GM23338 (cell line): ENCODE data around the gene STX8. TPM values are rescaled to one million over a fixed set of nuclear protein-coding genes. Genes with fewer than 3 reads are reported as not detected.
A peak's percentile ranks its signal among the peaks of the same experiment; 100 is the strongest.

ENCODE experiments used
- ATAC-seq: fragments of 200-7000 bp; cut with Tn5 transposase; 3 replicates; pipeline ENCODE4 v1.9.1; 2020
- DNase-seq: peaks from one replicate; pipeline ENCODE4 v3.0.0-alpha.2; 2015; ENCODE audit warnings: low spot score
- H2AFZ ChIP-seq: fragments of 200-600 bp; sonication (generic); 2 replicates; pipeline ENCODE4 v1.8.0; 2016; ENCODE audit warnings: antibody characterized with exemption, mild to moderate bottlenecking, moderate library complexity
- H3F3A ChIP-seq: fragments of 200-600 bp; sonication (generic); replicated peaks from 2 replicates; pipeline ENCODE4 v1.8.0; 2017; ENCODE audit warnings: antibody characterized with exemption, mixed run types, low read depth
- H3K27ac ChIP-seq: fragments of 200-600 bp; sonication (generic); 2 replicates; pipeline ENCODE4 v1.6.1; 2016; ENCODE audit warnings: low read depth
- H3K27me3 ChIP-seq: fragments of 200-600 bp; sonication (generic); 2 replicates; pipeline ENCODE4 v1.8.0; 2016; ENCODE audit warnings: mild to moderate bottlenecking, mixed run types, moderate library complexity; ENCODE audit not compliant: insufficient read depth
- H3K36me3 ChIP-seq: fragments of 200-600 bp; sonication (generic); 2 replicates; pipeline ENCODE4 v1.8.0; 2016; ENCODE audit warnings: mild to moderate bottlenecking; ENCODE audit not compliant: insufficient read depth
- H3K4me1 ChIP-seq: fragments of 200-600 bp; sonication (generic); 2 replicates; pipeline ENCODE4 v1.8.0; 2016; ENCODE audit warnings: mild to moderate bottlenecking, moderate library complexity; ENCODE audit not compliant: insufficient read depth
- H3K4me2 ChIP-seq: fragments of 200-600 bp; sonication (generic); 2 replicates; pipeline ENCODE4 v1.7.1; 2017; ENCODE audit warnings: mixed run types
- H3K4me3 ChIP-seq: fragments of 200-600 bp; sonication (generic); 2 replicates; pipeline ENCODE4 v1.6.1; 2016; ENCODE audit warnings: mixed run types
- H3K79me2 ChIP-seq: fragments of 200-600 bp; sonication (generic); replicated peaks from 2 replicates; pipeline ENCODE4 v1.8.0; 2017; ENCODE audit warnings: mild to moderate bottlenecking; ENCODE audit not compliant: insufficient read depth
- H3K9me2 ChIP-seq: fragments of 200-600 bp; sonication (generic); 2 replicates; pipeline ENCODE4 v1.8.0; 2017; ENCODE audit not compliant: insufficient read depth
- H4K20me1 ChIP-seq: fragments of 200-600 bp; sonication (generic); replicated peaks from 2 replicates; pipeline ENCODE4 v1.8.0; 2017; ENCODE audit warnings: mild to moderate bottlenecking; ENCODE audit not compliant: insufficient read depth
- H3K27ac Mint-ChIP-seq: 2 replicates; pipeline ENCODE4 v1.8.0; 2020; ENCODE audit warnings: inconsistent platforms, mild to moderate bottlenecking, moderate library complexity, mixed read lengths
- H3K27me3 Mint-ChIP-seq: 3 replicates; pipeline ENCODE4 v1.8.0; 2022; ENCODE audit warnings: low read depth, mild to moderate bottlenecking, moderate library complexity, mixed read lengths, inconsistent platforms; ENCODE audit not compliant: insufficient read depth, poor library complexity
- H3K36me3 Mint-ChIP-seq: 3 replicates; pipeline ENCODE4 v1.8.0; 2021; ENCODE audit warnings: low read depth, mild to moderate bottlenecking, inconsistent platforms, moderate library complexity, mixed read lengths
- H3K4me1 Mint-ChIP-seq: 3 replicates; pipeline ENCODE4 v1.8.0; 2020; ENCODE audit warnings: mild to moderate bottlenecking, inconsistent platforms, mixed read lengths
- H3K4me3 Mint-ChIP-seq: 3 replicates; pipeline ENCODE4 v1.8.0; 2021; ENCODE audit warnings: moderate library complexity, mild to moderate bottlenecking, inconsistent platforms, mixed read lengths
- H3K9me3 Mint-ChIP-seq: 3 replicates; pipeline ENCODE4 v1.8.0; 2020; ENCODE audit warnings: moderate library complexity, mild to moderate bottlenecking, inconsistent platforms, mixed read lengths
- EZH2 ChIP-seq: fragments of 200-600 bp; sonication (generic); IDR thresholded peaks from one replicate; pipeline ENCODE4 v1.8.0; 2017; ENCODE audit warnings: antibody characterized with exemption, mild to moderate bottlenecking, low read depth; ENCODE audit not compliant: unreplicated experiment
- JUNB ChIP-seq: IDR thresholded peaks from one replicate; pipeline ENCODE4 v1.6.1; 2016; ENCODE audit warnings: antibody characterized with exemption; ENCODE audit not compliant: unreplicated experiment
- NANOG ChIP-seq: IDR thresholded peaks from 2 replicates; pipeline ENCODE4 v1.6.1; 2016; ENCODE audit warnings: antibody characterized with exemption, borderline replicate concordance
- POLR2AphosphoS5 ChIP-seq: IDR thresholded peaks from 2 replicates; pipeline ENCODE4 v1.6.1; 2016; ENCODE audit warnings: antibody characterized with exemption, low read depth
- ZNF331 ChIP-seq: fragments of 250-450 bp; sonication (Bioruptor Pico); IDR thresholded peaks from 2 replicates; pipeline ENCODE4 v1.5.0; 2020; ENCODE audit warnings: low read depth, mild to moderate bottlenecking, moderate library complexity
- polyA plus RNA-seq: library from polyadenylated mRNA; unstranded; fragments of >200 nt; fragmentation: Nextera tagmentation; extraction: Ambion mirVana; gene quantifications from 2 replicates; pipeline ENCODE4 v1.2.1, GENCODE V29; 2016
- total RNA-seq: library from RNA; depleted of rRNA; stranded (reverse); fragments of >200 nt; shearing (Covaris generic); gene quantifications from 2 replicates; pipeline ENCODE4 v1.2.3, GENCODE V29; 2014
- TF ChIP-seq, protein P1 (sequence below): IDR thresholded peaks from one replicate; pipeline ENCODE4 v1.6.1; 2018; ENCODE audit warnings: antibody characterized with exemption; ENCODE audit not compliant: unreplicated experiment
- TF ChIP-seq, protein P2 (sequence below): fragments of 250-450 bp; sonication (Bioruptor Pico); IDR thresholded peaks from 2 replicates; pipeline ENCODE4 v1.5.0; 2020; ENCODE audit warnings: mild to moderate bottlenecking, moderate library complexity

The STX8 gene
- total and polyA plus RNA-seq, 2 experiments from 2014 or later = 59.4 to 82.3 TPM

DNA sequence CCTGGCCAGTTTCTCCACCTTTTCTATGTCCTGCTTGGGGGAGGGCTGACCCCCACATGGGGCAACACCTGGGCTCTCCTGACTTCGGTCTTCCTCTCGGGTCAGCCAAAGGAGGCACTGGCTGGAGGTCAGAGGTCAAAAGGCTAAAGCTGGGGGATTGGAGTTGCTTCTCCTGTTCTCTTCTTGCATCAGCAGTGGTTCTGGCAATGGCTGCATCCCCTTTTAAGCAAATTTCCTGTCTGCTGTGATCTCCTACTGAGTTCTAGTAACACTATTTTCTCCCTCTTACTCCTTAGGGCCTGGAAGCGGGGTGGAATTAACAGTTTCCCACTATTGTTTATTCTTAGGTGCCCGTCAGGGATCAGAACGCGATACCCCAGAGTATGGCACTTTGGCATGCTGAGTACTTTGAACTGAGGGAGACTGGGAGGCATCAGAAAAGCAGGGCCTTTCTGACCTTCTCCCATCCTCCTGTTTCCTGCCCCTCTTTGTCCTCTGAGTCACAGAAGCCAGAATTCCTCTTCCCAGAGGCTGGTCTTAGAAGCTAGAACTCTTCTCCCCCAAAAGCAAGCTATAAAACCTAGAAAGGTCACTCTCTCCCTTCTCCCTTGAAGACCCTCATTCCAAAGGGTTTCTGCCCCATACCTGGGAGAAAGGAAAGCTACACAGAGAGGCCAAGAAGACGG lies 268.2 kb downstream of the STX8 start:
- Histone ChIP-seq H2AFZ (no peak overlapping the region), H3K9me2 (no peaks in the 10 kb centered on the region), H3K4me2 (0 out of 2 replicates have a peak overlapping the region, but pooled peaks have one; percentile 27), H3K4me1 (peaks cover 30% of the 10 kb centered on the region), H3K27me3 (no peaks in the 10 kb centered on the region), H3K36me3 (no peaks in the 10 kb centered on the region), H3K4me3 (no peak overlapping the region), H4K20me1 (no peaks in the 10 kb centered on the region), H3K27ac (peak overlapping the region; percentile 47; the same call in 1 of the 2 replicates), H3K79me2 (no peaks in the 10 kb centered on the region), H3F3A (no peaks in the 10 kb centered on the region)
- Mint-ChIP-seq H3K27ac (peak overlapping the region; percentile 81), H3K4me3 (no peak overlapping the region; the same call in 2 of the 3 replicates), H3K36me3 (no peaks in the 10 kb centered on the region), H3K4me1 (peaks cover 34% of the 10 kb centered on the region), H3K27me3 (peaks cover 4% of the 10 kb centered on the region), H3K9me3 (no peaks in the 10 kb centered on the region)
- TF ChIP-seq EZH2 (no peak), ZNF331 (CRISPR knock-in tag) (no peak), JUNB (no peak), POLR2AphosphoS5 (no peak), NANOG (no peak)
- TF ChIP-seq, protein P1, sequence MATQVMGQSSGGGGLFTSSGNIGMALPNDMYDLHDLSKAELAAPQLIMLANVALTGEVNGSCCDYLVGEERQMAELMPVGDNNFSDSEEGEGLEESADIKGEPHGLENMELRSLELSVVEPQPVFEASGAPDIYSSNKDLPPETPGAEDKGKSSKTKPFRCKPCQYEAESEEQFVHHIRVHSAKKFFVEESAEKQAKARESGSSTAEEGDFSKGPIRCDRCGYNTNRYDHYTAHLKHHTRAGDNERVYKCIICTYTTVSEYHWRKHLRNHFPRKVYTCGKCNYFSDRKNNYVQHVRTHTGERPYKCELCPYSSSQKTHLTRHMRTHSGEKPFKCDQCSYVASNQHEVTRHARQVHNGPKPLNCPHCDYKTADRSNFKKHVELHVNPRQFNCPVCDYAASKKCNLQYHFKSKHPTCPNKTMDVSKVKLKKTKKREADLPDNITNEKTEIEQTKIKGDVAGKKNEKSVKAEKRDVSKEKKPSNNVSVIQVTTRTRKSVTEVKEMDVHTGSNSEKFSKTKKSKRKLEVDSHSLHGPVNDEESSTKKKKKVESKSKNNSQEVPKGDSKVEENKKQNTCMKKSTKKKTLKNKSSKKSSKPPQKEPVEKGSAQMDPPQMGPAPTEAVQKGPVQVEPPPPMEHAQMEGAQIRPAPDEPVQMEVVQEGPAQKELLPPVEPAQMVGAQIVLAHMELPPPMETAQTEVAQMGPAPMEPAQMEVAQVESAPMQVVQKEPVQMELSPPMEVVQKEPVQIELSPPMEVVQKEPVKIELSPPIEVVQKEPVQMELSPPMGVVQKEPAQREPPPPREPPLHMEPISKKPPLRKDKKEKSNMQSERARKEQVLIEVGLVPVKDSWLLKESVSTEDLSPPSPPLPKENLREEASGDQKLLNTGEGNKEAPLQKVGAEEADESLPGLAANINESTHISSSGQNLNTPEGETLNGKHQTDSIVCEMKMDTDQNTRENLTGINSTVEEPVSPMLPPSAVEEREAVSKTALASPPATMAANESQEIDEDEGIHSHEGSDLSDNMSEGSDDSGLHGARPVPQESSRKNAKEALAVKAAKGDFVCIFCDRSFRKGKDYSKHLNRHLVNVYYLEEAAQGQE = no peak
- TF ChIP-seq, protein P2, sequence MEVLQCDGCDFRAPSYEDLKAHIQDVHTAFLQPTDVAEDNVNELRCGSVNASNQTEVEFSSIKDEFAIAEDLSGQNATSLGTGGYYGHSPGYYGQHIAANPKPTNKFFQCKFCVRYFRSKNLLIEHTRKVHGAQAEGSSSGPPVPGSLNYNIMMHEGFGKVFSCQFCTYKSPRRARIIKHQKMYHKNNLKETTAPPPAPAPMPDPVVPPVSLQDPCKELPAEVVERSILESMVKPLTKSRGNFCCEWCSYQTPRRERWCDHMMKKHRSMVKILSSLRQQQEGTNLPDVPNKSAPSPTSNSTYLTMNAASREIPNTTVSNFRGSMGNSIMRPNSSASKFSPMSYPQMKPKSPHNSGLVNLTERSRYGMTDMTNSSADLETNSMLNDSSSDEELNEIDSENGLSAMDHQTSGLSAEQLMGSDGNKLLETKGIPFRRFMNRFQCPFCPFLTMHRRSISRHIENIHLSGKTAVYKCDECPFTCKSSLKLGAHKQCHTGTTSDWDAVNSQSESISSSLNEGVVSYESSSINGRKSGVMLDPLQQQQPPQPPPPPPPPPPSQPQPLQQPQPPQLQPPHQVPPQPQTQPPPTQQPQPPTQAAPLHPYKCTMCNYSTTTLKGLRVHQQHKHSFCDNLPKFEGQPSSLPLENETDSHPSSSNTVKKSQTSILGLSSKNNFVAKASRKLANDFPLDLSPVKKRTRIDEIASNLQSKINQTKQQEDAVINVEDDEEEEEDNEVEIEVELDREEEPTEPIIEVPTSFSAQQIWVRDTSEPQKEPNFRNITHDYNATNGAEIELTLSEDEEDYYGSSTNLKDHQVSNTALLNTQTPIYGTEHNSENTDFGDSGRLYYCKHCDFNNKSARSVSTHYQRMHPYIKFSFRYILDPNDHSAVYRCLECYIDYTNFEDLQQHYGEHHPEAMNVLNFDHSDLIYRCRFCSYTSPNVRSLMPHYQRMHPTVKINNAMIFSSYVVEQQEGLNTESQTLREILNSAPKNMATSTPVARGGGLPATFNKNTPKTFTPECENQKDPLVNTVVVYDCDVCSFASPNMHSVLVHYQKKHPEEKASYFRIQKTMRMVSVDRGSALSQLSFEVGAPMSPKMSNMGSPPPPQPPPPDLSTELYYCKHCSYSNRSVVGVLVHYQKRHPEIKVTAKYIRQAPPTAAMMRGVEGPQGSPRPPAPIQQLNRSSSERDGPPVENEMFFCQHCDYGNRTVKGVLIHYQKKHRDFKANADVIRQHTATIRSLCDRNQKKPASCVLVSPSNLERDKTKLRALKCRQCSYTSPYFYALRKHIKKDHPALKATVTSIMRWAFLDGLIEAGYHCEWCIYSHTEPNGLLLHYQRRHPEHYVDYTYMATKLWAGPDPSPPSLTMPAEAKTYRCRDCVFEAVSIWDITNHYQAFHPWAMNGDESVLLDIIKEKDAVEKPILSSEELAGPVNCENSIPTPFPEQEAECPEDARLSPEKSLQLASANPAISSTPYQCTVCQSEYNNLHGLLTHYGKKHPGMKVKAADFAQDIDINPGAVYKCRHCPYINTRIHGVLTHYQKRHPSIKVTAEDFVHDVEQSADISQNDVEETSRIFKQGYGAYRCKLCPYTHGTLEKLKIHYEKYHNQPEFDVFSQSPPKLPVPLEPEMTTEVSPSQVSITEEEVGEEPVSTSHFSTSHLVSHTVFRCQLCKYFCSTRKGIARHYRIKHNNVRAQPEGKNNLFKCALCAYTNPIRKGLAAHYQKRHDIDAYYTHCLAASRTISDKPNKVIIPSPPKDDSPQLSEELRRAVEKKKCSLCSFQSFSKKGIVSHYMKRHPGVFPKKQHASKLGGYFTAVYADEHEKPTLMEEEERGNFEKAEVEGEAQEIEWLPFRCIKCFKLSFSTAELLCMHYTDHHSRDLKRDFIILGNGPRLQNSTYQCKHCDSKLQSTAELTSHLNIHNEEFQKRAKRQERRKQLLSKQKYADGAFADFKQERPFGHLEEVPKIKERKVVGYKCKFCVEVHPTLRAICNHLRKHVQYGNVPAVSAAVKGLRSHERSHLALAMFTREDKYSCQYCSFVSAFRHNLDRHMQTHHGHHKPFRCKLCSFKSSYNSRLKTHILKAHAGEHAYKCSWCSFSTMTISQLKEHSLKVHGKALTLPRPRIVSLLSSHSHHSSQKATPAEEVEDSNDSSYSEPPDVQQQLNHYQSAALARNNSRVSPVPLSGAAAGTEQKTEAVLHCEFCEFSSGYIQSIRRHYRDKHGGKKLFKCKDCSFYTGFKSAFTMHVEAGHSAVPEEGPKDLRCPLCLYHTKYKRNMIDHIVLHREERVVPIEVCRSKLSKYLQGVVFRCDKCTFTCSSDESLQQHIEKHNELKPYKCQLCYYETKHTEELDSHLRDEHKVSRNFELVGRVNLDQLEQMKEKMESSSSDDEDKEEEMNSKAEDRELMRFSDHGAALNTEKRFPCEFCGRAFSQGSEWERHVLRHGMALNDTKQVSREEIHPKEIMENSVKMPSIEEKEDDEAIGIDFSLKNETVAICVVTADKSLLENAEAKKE (CRISPR knock-in tag) = no peak
- DNase-seq = no peak
- ATAC-seq = no peak
